Left lung (tissue), 10 donors: ENCODE measurements around the gene CREB3L2. TPM values are rescaled to one million over a fixed set of nuclear protein-coding genes. Genes with fewer than 3 reads are reported as not detected.
A peak's percentile ranks its signal among the peaks of the same experiment; 100 is the strongest.

ENCODE experiments used
- ATAC-seq: fragments of 200-7000 bp; cut with Tn5 transposase; one replicate; pipeline ENCODE4 v1.9.1; 2020; ENCODE audit warnings: moderate library complexity
- DNase-seq, 4 donors: peaks; one replicate each; pipeline ENCODE4 v3.0.0-alpha.2; 2013 to 2020
- H3K27ac ChIP-seq, 2 donors: fragments of 200-600 bp; sonication (generic) in 1 of 2; one replicate each; pipeline versions ENCODE4 v1.5.0 to v1.8.0; 2020 to 2021
- H3K27me3 ChIP-seq, 2 donors: fragments of 200-600 bp; sonication (generic) in 1 of 2; one replicate each; pipeline versions ENCODE4 v1.5.0 to v1.8.0; 2020 to 2021
- H3K36me3 ChIP-seq, 2 donors: fragments of 200-600 bp; sonication (generic) in 1 of 2; one replicate each; pipeline versions ENCODE4 v1.5.0 to v1.8.0; 2020 to 2021
- H3K4me1 ChIP-seq, 2 donors: fragments of 200-600 bp; one replicate each; pipeline ENCODE4 v1.8.0; 2021
- H3K4me3 ChIP-seq, 2 donors: fragments of 200-600 bp; sonication (generic) in 1 of 2; one replicate each; pipeline versions ENCODE4 v1.5.0 to v1.8.0; 2020 to 2021; ENCODE audit warnings: mild to moderate bottlenecking in 1 of 2
- H3K9me3 ChIP-seq, 2 donors: fragments of 200-600 bp; sonication (generic) in 1 of 2; one replicate each; pipeline versions ENCODE4 v1.5.0 to v1.8.0; 2020 to 2021
- CTCF ChIP-seq, 2 donors: fragments of 200-600 bp; sonication (generic) in 1 of 2; IDR thresholded peaks; one replicate each; pipeline versions ENCODE4 v1.5.0 to v1.8.0; 2021; ENCODE audit warnings: antibody characterized with exemption in 2 of 2
- intact Hi-C, 2 donors: fragments of 100-400 bp; cut with DNase I; formaldehyde crosslinking; loops; one replicate each; pipeline versions ENCODE4 v1.11.2 to v1.14.2; 2022
- polyA plus RNA-seq, 6 donors: library from polyadenylated mRNA; unstranded; fragments of 120-200 nt; gene quantifications; one replicate each; pipeline ENCODE4 v1.2.1, GENCODE V29; 2013; ENCODE audit not compliant: insufficient read length in 6 of 6
- total RNA-seq, 2 donors: library from RNA; stranded (reverse); fragmentation: NEBNext Ultra II Directional; extraction: Animal tissue kit (Norgen Biotek cat#: 25700); gene quantifications; one replicate each; pipeline ENCODE4 v1.2.1, GENCODE V29; 2021
- donor health status: DM: no; HTN: yes; CAD: no.
- donor health status: DM: no; HTN: no; CAD: no.

CREB3L2 gene
- total and polyA plus RNA-seq, 8 donors, result 49.9 to 62.7 (median 58.9) TPM

GRCh38 chr7:137978464-137979237, 23.2 kb downstream of the CREB3L2 start:
- ATAC-seq, result peak; percentile 68
- intact Hi-C loops, result no loop called here
- H3K36me3 ChIP-seq, result peaks cover 0 to 5% of the 10 kb centered on the region in 2 donors
- peaks cover 19 to 23% of the 10 kb centered on the region in 2 donors for H3K4me1 ChIP-seq
- peak overlapping the region; percentile 31 to 33 for H3K27ac ChIP-seq
- no peak overlapping the region for H3K4me3 ChIP-seq
- H3K27me3 ChIP-seq, result no peaks in the 10 kb centered on the region
- H3K9me3 ChIP-seq, result peaks cover 0 to 10% of the 10 kb centered on the region in 2 donors
- no peak for DNase-seq
- TF ChIP-seq CTCF (IDR thresholded peaks at IDR 0.05), result no peak

GRCh38 chr7:137977173-137977572, 24.7 kb downstream of the CREB3L2 start:
- Histone ChIP-seq H3K27ac (no peak overlapping the region), H3K9me3 (peaks cover 0 to under 1% of the 10 kb centered on the region in 2 donors), H3K4me3 (no peak overlapping the region), H3K4me1 (peaks cover 19 to 23% of the 10 kb centered on the region in 2 donors), H3K36me3 (no peaks in the 10 kb centered on the region), H3K27me3 (no peaks in the 10 kb centered on the region)
- intact Hi-C loops, result no loop called here
- no peak for TF ChIP-seq CTCF (IDR thresholded peaks at IDR 0.05)
- ATAC-seq (no peak), DNase-seq (no peak)

GRCh38 chr7:137976696-137977095, 25.2 kb downstream of the CREB3L2 start:
- Histone ChIP-seq H3K4me3 (no peak overlapping the region), H3K27ac (no peak overlapping the region), H3K9me3 (no peaks in the 10 kb centered on the region), H3K4me1 (peaks cover 19 to 21% of the 10 kb centered on the region in 2 donors), H3K36me3 (no peaks in the 10 kb centered on the region), H3K27me3 (no peaks in the 10 kb centered on the region)
- no peak for ATAC-seq
- no peak for DNase-seq
- TF ChIP-seq CTCF (IDR thresholded peaks at IDR 0.05), result no peak
- intact Hi-C loops, result no loop called here

- no peak for TF ChIP-seq CTCF (IDR thresholded peaks at IDR 0.05)
- DNase-seq (no peak), ATAC-seq (no peak)
- peaks cover 15 to 16% of the 10 kb centered on the region in 2 donors for H3K4me1 ChIP-seq
- no peaks in the 10 kb centered on the region for H3K27me3 ChIP-seq
- no peaks in the 10 kb centered on the region for H3K36me3 ChIP-seq
- no peak overlapping the region for H3K4me3 ChIP-seq
- no peaks in the 10 kb centered on the region for H3K9me3 ChIP-seq
- H3K27ac ChIP-seq, result peak overlapping the region in 1 of 2 donors; percentile 55
- intact Hi-C loops, result no loop called here
Observed at GRCh38 chr7:137976232-137976631, 25.7 kb downstream of the CREB3L2 start.

GRCh38 chr7:137975768-137976167, 26.1 kb downstream of the CREB3L2 start:
- Histone ChIP-seq H3K27me3 (no peaks in the 10 kb centered on the region), H3K36me3 (no peaks in the 10 kb centered on the region), H3K4me3 (no peak overlapping the region), H3K27ac (peak overlapping the region in 1 of 2 donors; percentile 55), H3K9me3 (no peaks in the 10 kb centered on the region), H3K4me1 (peaks cover 13 to 15% of the 10 kb centered on the region in 2 donors)
- intact Hi-C loops, result no loop called here
- TF ChIP-seq CTCF (IDR thresholded peaks at IDR 0.05), result no peak
- peak; percentile 23 for ATAC-seq
- no peak for DNase-seq
